CD4-positive, CD25-positive, alpha-beta regulatory T cell (primary cell): Measurements from ENCODE around the gene MYDGF. TPM values are rescaled to one million over a fixed set of nuclear protein-coding genes. Genes with fewer than 3 reads are reported as not detected.

ENCODE experiments used
- ATAC-seq, 2 donors: fragments of 150-1000 bp; cut with Tn5 transposase; one replicate each; pipeline ENCODE4 v1.10.0; 2021; ENCODE audit warnings: low read depth in 2 of 2, moderate number of reproducible peaks in 2 of 2, moderate library complexity in 1 of 2
- DNase-seq, 3 donors: peaks; one replicate each; pipeline versions ENCODE4 v3.0.0 to v3.0.0-alpha.2; 2012 to 2022; ENCODE audit warnings: mixed read lengths in 1 of 3
- H3K27ac ChIP-seq: one replicate; pipeline ENCODE4 v1.7.0; 2013; ENCODE audit warnings: mild to moderate bottlenecking, low read length; ENCODE audit not compliant: insufficient read depth, poor library complexity, severe bottlenecking
- H3K27me3 ChIP-seq: one replicate; pipeline ENCODE4 v1.7.0; 2013; ENCODE audit warnings: low read length; ENCODE audit not compliant: control insufficient read depth, insufficient read depth
- H3K36me3 ChIP-seq: one replicate; pipeline ENCODE4 v1.7.0; 2013; ENCODE audit warnings: mild to moderate bottlenecking, low read length, moderate library complexity; ENCODE audit not compliant: control insufficient read depth, insufficient read depth
- H3K4me1 ChIP-seq: 2 replicates; pipeline ENCODE4 v1.7.0; 2013; ENCODE audit warnings: mild to moderate bottlenecking, low read length; ENCODE audit not compliant: insufficient read depth, control insufficient read depth, poor library complexity, severe bottlenecking
- H3K4me3 ChIP-seq: one replicate; pipeline ENCODE4 v1.7.0; 2013; ENCODE audit warnings: low read depth, mild to moderate bottlenecking, low read length, moderate library complexity
- H3K9me3 ChIP-seq, 2 experiments: 1 replicate in 1 of 2; 2 replicates in 1 of 2; pipeline ENCODE4 v1.7.0; 2013; ENCODE audit warnings: low read length in 2 of 2, mild to moderate bottlenecking in 1 of 2, moderate library complexity in 1 of 2; ENCODE audit not compliant: control insufficient read depth in 2 of 2
- H3K27ac Mint-ChIP-seq, 3 donors: one replicate each; pipeline ENCODE4 v1.8.0; 2020 to 2022; ENCODE audit warnings: mild to moderate bottlenecking in 3 of 3, mixed read lengths in 3 of 3, moderate library complexity in 2 of 3
- H3K27me3 Mint-ChIP-seq: one replicate; pipeline ENCODE4 v1.8.0; 2022; ENCODE audit warnings: mild to moderate bottlenecking, mixed read lengths
- H3K36me3 Mint-ChIP-seq: one replicate; pipeline ENCODE4 v1.8.0; 2020; ENCODE audit warnings: mixed read lengths
- H3K4me1 Mint-ChIP-seq, 4 donors: one replicate each; pipeline ENCODE4 v1.8.0; 2020 to 2022; ENCODE audit warnings: mixed read lengths in 4 of 4, mild to moderate bottlenecking in 1 of 4
- H3K4me3 Mint-ChIP-seq, 4 donors: one replicate each; pipeline ENCODE4 v1.8.0; 2020 to 2022; ENCODE audit warnings: mild to moderate bottlenecking in 4 of 4, mixed read lengths in 4 of 4, moderate library complexity in 3 of 4
- H3K9me3 Mint-ChIP-seq, 7 donors: one replicate each; pipeline ENCODE4 v1.8.0; 2020 to 2022; ENCODE audit warnings: mixed read lengths in 7 of 7, mild to moderate bottlenecking in 3 of 7, moderate library complexity in 2 of 7
- polyA plus RNA-seq, 4 donors: library from polyadenylated mRNA; unstranded; fragments of 300-500 nt; fragmentation: Illumina TruSeq; gene quantifications; one replicate each; pipeline ENCODE4 v1.2.3, GENCODE V29; 2021
- total RNA-seq: library from RNA; stranded (reverse); gene quantifications from one replicate; pipeline ENCODE4 v1.2.3, GENCODE V29; 2022

MYDGF gene
- total and polyA plus RNA-seq, 5 donors from 2014 or later = 25.7 to 106 (median 97.8) TPM

- no peaks in the 10 kb centered on the region for H3K9me3 Mint-ChIP-seq
- Histone ChIP-seq H3K9me3 (no peaks in the 10 kb centered on the region), H3K4me1 (no peaks in the 10 kb centered on the region), H3K4me3 (no peak overlapping the region), H3K27me3 (no peaks in the 10 kb centered on the region), H3K36me3 (peaks cover 41% of the 10 kb centered on the region), H3K27ac (no peak overlapping the region)
- no peak overlapping the region for H3K4me3 Mint-ChIP-seq
- H3K27ac Mint-ChIP-seq = peak overlapping the region in 1 of 3 donors; percentile 32
- no peak for DNase-seq
- no peak for ATAC-seq
- no peaks in the 10 kb centered on the region for H3K27me3 Mint-ChIP-seq
- peaks cover 0 to 12% (median 7%) of the 10 kb centered on the region in 4 donors for H3K4me1 Mint-ChIP-seq
- H3K36me3 Mint-ChIP-seq = peaks cover 29% of the 10 kb centered on the region
Measured at GRCh38 chr19:4705413-4706131, 35.4 kb upstream of the MYDGF start.

- Histone ChIP-seq H3K4me3 (no peak overlapping the region), H3K9me3 (no peaks in the 10 kb centered on the region), H3K36me3 (peaks cover 51% of the 10 kb centered on the region), H3K27me3 (no peaks in the 10 kb centered on the region), H3K4me1 (no peaks in the 10 kb centered on the region), H3K27ac (no peak overlapping the region)
- peaks cover 29% of the 10 kb centered on the region for H3K36me3 Mint-ChIP-seq
- DNase-seq (no peak), ATAC-seq (no peak)
- no peak overlapping the region for H3K27ac Mint-ChIP-seq
- no peak overlapping the region for H3K4me3 Mint-ChIP-seq
- H3K4me1 Mint-ChIP-seq = peaks cover 0 to 12% (median 6%) of the 10 kb centered on the region in 4 donors
- no peaks in the 10 kb centered on the region for H3K27me3 Mint-ChIP-seq
- no peaks in the 10 kb centered on the region for H3K9me3 Mint-ChIP-seq
Measured at GRCh38 chr19:4704317-4704673, 34.2 kb upstream of the MYDGF start.

GRCh38 chr19:4703671-4704316, 33.7 kb upstream of the MYDGF start:
- Mint-ChIP-seq H3K27me3 (no peaks in the 10 kb centered on the region), H3K4me1 (peaks cover 0 to 8% (median 3%) of the 10 kb centered on the region in 4 donors), H3K27ac (no peak overlapping the region), H3K36me3 (peaks cover 26% of the 10 kb centered on the region), H3K4me3 (no peak overlapping the region), H3K9me3 (no peaks in the 10 kb centered on the region)
- Histone ChIP-seq H3K36me3 (peaks cover 55% of the 10 kb centered on the region), H3K4me1 (no peaks in the 10 kb centered on the region), H3K27ac (no peak overlapping the region), H3K4me3 (no peak overlapping the region), H3K9me3 (no peaks in the 10 kb centered on the region), H3K27me3 (no peaks in the 10 kb centered on the region)
- ATAC-seq (no peak), DNase-seq (no peak)

GRCh38 chr19:4702764-4703163, 32.6 kb upstream of the MYDGF start:
- H3K4me1 Mint-ChIP-seq = peaks cover 0 to 3% (median 0%) of the 10 kb centered on the region in 4 donors
- H3K27me3 Mint-ChIP-seq = no peaks in the 10 kb centered on the region
- Histone ChIP-seq H3K27me3 (no peaks in the 10 kb centered on the region), H3K4me3 (no peak overlapping the region), H3K27ac (no peak overlapping the region), H3K9me3 (no peaks in the 10 kb centered on the region), H3K36me3 (peaks cover 55% of the 10 kb centered on the region), H3K4me1 (no peaks in the 10 kb centered on the region)
- H3K4me3 Mint-ChIP-seq = no peak overlapping the region
- H3K27ac Mint-ChIP-seq = no peak overlapping the region
- no peak for ATAC-seq
- H3K9me3 Mint-ChIP-seq = no peaks in the 10 kb centered on the region
- peaks cover 23% of the 10 kb centered on the region for H3K36me3 Mint-ChIP-seq
- no peak for DNase-seq

- Mint-ChIP-seq H3K27me3 (no peaks in the 10 kb centered on the region), H3K4me3 (no peak overlapping the region), H3K4me1 (no peaks in the 10 kb centered on the region), H3K9me3 (no peaks in the 10 kb centered on the region), H3K36me3 (peaks cover 26% of the 10 kb centered on the region), H3K27ac (no peak overlapping the region)
- ATAC-seq (no peak), DNase-seq (no peak)
- no peak overlapping the region for H3K27ac ChIP-seq
- H3K4me1 ChIP-seq = no peaks in the 10 kb centered on the region
- H3K4me3 ChIP-seq = no peak overlapping the region
- peaks cover 63% of the 10 kb centered on the region for H3K36me3 ChIP-seq
- H3K9me3 ChIP-seq = no peaks in the 10 kb centered on the region
- H3K27me3 ChIP-seq = no peaks in the 10 kb centered on the region
Measured at GRCh38 chr19:4701557-4701956, 31.4 kb upstream of the MYDGF start.

- H3K4me1 Mint-ChIP-seq = no peaks in the 10 kb centered on the region
- Histone ChIP-seq H3K27ac (no peak overlapping the region), H3K36me3 (peaks cover 67% of the 10 kb centered on the region), H3K27me3 (no peaks in the 10 kb centered on the region), H3K4me3 (no peak overlapping the region), H3K9me3 (no peaks in the 10 kb centered on the region), H3K4me1 (no peaks in the 10 kb centered on the region)
- no peaks in the 10 kb centered on the region for H3K27me3 Mint-ChIP-seq
- H3K9me3 Mint-ChIP-seq = no peaks in the 10 kb centered on the region
- peaks cover 26% of the 10 kb centered on the region for H3K36me3 Mint-ChIP-seq
- DNase-seq (no peak), ATAC-seq (no peak)
- no peak overlapping the region for H3K27ac Mint-ChIP-seq
- H3K4me3 Mint-ChIP-seq = peak overlapping the region in 1 of 4 donors; percentile 58
Measured at GRCh38 chr19:4700693-4700970, 30.5 kb upstream of the MYDGF start.

- Histone ChIP-seq H3K27me3 (no peaks in the 10 kb centered on the region), H3K36me3 (peaks cover 67% of the 10 kb centered on the region), H3K4me3 (no peak overlapping the region), H3K4me1 (no peaks in the 10 kb centered on the region), H3K9me3 (no peaks in the 10 kb centered on the region), H3K27ac (no peak overlapping the region)
- Mint-ChIP-seq H3K36me3 (peaks cover 21% of the 10 kb centered on the region), H3K4me1 (no peaks in the 10 kb centered on the region), H3K4me3 (peak overlapping the region in 1 of 4 donors; percentile 58), H3K27ac (no peak overlapping the region), H3K27me3 (no peaks in the 10 kb centered on the region), H3K9me3 (no peaks in the 10 kb centered on the region)
- no peak for DNase-seq
- ATAC-seq = no peak
Measured at GRCh38 chr19:4699826-4700692, 29.9 kb upstream of the MYDGF start.
